Smooth muscle cell (in vitro differentiated cells): Measurements from ENCODE around the gene TMEM116. TPM values are rescaled to one million over a fixed set of nuclear protein-coding genes. Genes with fewer than 3 reads are reported as not detected.
"Not testable (repeated sequence)": the region's sequence is repeated elsewhere in the genome, so short reads cannot be mapped to it uniquely, and the experiment has no call there.

Experiments used
- DNase-seq: peaks from one replicate; lab custom pipeline; 2025; ENCODE audit not compliant: unreplicated experiment; lab: John Stamatoyannopoulos, UW
- H2AFZ ChIP-seq: fragments of 200-600 bp; sonication (generic); 2 replicates; pipeline ENCODE4 v1.6.0; 2016; ENCODE audit warnings: antibody characterized with exemption, low read depth, mild to moderate bottlenecking
- H3F3A ChIP-seq: fragments of 200-600 bp; sonication (generic); 2 replicates; pipeline ENCODE4 v1.6.0; 2017; ENCODE audit warnings: antibody characterized with exemption, low read depth
- H3K27ac ChIP-seq: fragments of 200-600 bp; sonication (generic); 2 replicates; pipeline ENCODE4 v1.5.1; 2016; ENCODE audit warnings: low read depth, mild to moderate bottlenecking
- H3K27me3 ChIP-seq: fragments of 200-600 bp; sonication (generic); 2 replicates; pipeline ENCODE4 v1.6.1; 2016; ENCODE audit warnings: low read depth, mild to moderate bottlenecking
- H3K36me3 ChIP-seq: fragments of 200-600 bp; sonication (generic); 2 replicates; pipeline ENCODE4 v1.5.1; 2016; ENCODE audit warnings: low read depth
- H3K4me1 ChIP-seq: fragments of 200-600 bp; sonication (generic); 2 replicates; pipeline ENCODE4 v1.5.1; 2016; ENCODE audit warnings: low read depth
- H3K4me2 ChIP-seq: fragments of 200-600 bp; sonication (generic); 2 replicates; pipeline ENCODE4 v1.6.0; 2016; ENCODE audit warnings: mild to moderate bottlenecking
- H3K4me3 ChIP-seq: fragments of 200-600 bp; sonication (generic); 2 replicates; pipeline ENCODE4 v1.5.1; 2016; ENCODE audit warnings: mild to moderate bottlenecking
- H3K79me2 ChIP-seq: fragments of 200-600 bp; sonication (generic); 2 replicates; pipeline ENCODE4 v1.6.0; 2016; ENCODE audit warnings: low read depth, mild to moderate bottlenecking
- H3K9ac ChIP-seq: fragments of 200-600 bp; sonication (generic); 2 replicates; pipeline ENCODE4 v1.6.0; 2016; ENCODE audit warnings: low read depth
- H3K9me3 ChIP-seq: fragments of 200-600 bp; sonication (generic); replicated peaks from 2 replicates; pipeline ENCODE4 v1.5.1; 2016; ENCODE audit warnings: low read depth
- H4K20me1 ChIP-seq: fragments of 200-600 bp; sonication (generic); 2 replicates; pipeline ENCODE4 v1.6.0; 2016; ENCODE audit warnings: low read depth
- CTCF ChIP-seq: fragments of 200-600 bp; sonication (generic); IDR thresholded peaks from 2 replicates; pipeline ENCODE4 v1.5.1; 2017; ENCODE audit warnings: borderline replicate concordance, mild to moderate bottlenecking, antibody characterized with exemption; ENCODE audit not compliant: insufficient read depth, poor library complexity, severe bottlenecking
- WGBS: methylation state at CpG from one replicate; pipeline ENCODE4 v1.1.7; 2016; ENCODE audit warnings: low lambda C conversion rate; 5-methylcytosine and 5-hydroxymethylcytosine counted together
- polyA plus RNA-seq: library from polyadenylated mRNA; unstranded; fragments of >200 nt; fragmentation: Nextera tagmentation; extraction: Ambion mirVana; gene quantifications from 2 replicates; pipeline ENCODE4 v1.2.1, GENCODE V29; 2016
- total RNA-seq: library from RNA; depleted of rRNA; stranded (reverse); fragments of >200 nt; gene quantifications from 2 replicates; pipeline ENCODE4 v1.2.3, GENCODE V29; 2014

The TMEM116 gene
- total and polyA plus RNA-seq, 2 experiments from 2014 or later, result 5.7 to 9.7 TPM

- Histone ChIP-seq H3F3A (no peaks in the 10 kb centered on the region), H2AFZ (no peak overlapping the region), H3K27ac (no peak overlapping the region), H3K36me3 (peaks cover 45% of the 10 kb centered on the region), H3K27me3 (no peaks in the 10 kb centered on the region), H4K20me1 (no peaks in the 10 kb centered on the region), H3K4me2 (no peak overlapping the region), H3K9ac (no peak overlapping the region), H3K4me1 (no peaks in the 10 kb centered on the region), H3K9me3 (no peaks in the 10 kb centered on the region), H3K4me3 (no peak overlapping the region), H3K79me2 (no peaks in the 10 kb centered on the region)
- no peak for DNase-seq
- TF ChIP-seq CTCF, result no peak
- 91% methylated on average over 4 of the region's 4 CpGs for WGBS
Observed at GRCh38 chr12:112046003-112046402, 33.0 kb upstream of the TMEM116 start.

DNA sequence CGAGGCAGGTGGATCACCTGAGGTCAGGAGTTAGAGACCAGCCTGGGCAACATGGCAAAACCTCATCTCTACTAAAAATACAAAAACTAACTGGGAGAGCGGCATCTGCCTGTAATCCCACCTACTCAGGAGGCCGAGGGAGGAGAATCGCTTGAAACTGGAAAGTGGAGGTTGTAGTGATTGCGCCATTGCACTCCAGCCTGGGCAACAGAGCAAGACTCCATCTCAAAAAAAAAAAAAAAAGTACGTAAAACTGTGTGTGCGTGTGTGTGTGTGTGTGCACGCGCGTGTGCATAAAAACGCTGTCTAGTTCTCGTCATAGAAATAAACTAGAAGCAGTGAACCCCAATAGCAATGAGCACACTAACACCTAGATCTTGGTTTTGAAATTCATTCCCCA is 23.6 kb upstream of the TMEM116 start:
- H3K4me1 ChIP-seq, H2AFZ ChIP-seq, H3K27ac ChIP-seq, DNase-seq, H3K4me3 ChIP-seq, H4K20me1 ChIP-seq, H3K4me2 ChIP-seq, H3K79me2 ChIP-seq, H3F3A ChIP-seq, H3K9ac ChIP-seq, H3K9me3 ChIP-seq, H3K27me3 ChIP-seq: not testable (repeated sequence)
- 95% methylated on average over 12 of the region's 12 CpGs for WGBS
- peaks cover 20% of the 10 kb centered on the region for H3K36me3 ChIP-seq

DNA sequence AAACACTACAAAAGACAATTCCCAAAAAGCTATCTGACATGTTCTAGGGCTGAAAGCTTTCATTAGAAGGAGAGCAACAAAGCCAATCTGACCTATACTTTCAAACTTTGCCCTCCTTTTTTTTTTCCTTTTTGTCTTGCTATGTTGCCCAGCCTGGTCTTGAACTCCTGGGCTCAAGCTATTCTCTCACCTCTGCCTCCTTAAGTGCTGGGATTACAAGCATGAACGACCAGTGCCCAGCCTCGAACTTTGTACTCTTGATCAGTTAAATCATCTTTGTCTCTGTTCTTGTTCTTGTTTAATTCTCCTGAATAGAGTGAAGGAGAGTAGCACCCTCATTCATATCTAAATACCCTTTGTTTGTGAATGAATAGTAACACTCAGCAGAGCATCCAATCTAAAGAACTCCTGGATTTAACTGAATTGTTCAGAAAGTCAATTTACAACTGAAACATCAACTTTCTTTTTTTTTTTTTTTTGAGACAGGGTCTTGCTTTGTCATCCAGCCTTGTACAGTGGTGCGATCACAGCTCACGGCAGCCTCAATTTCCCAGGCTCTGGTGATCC is 22.3 kb upstream of the TMEM116 start:
- 90% methylated on average over 4 of the region's 4 CpGs for WGBS
- Histone ChIP-seq H3F3A (no peaks in the 10 kb centered on the region), H3K9ac (no peak overlapping the region), H3K9me3 (no peaks in the 10 kb centered on the region), H4K20me1 (no peaks in the 10 kb centered on the region), H3K27me3 (no peaks in the 10 kb centered on the region), H2AFZ (no peak overlapping the region), H3K27ac (no peak overlapping the region), H3K4me1 (no peaks in the 10 kb centered on the region), H3K4me2 (no peak overlapping the region), H3K36me3 (peaks cover 14% of the 10 kb centered on the region), H3K79me2 (no peaks in the 10 kb centered on the region), H3K4me3 (no peak overlapping the region)
- DNase-seq, result no peak
- no peak for TF ChIP-seq CTCF

- Histone ChIP-seq H3K27ac (no peak overlapping the region), H3K9me3 (no peaks in the 10 kb centered on the region), H3K79me2 (no peaks in the 10 kb centered on the region), H4K20me1 (no peaks in the 10 kb centered on the region), H3K4me1 (no peaks in the 10 kb centered on the region), H3F3A (peaks cover 8% of the 10 kb centered on the region), H3K9ac (no peak overlapping the region), H3K4me2 (no peak overlapping the region), H3K36me3 (peaks cover 9% of the 10 kb centered on the region), H2AFZ (no peak overlapping the region), H3K4me3 (no peak overlapping the region), H3K27me3 (no peaks in the 10 kb centered on the region)
- DNase-seq, result no peak
- no peak for TF ChIP-seq CTCF
- WGBS, result 87% methylated on average over 5 of the region's 5 CpGs
Observed at GRCh38 chr12:112032292-112032691, 19.3 kb upstream of the TMEM116 start.
